Prostate gland (tissue), 2 donors: Measurements from ENCODE around the gene ADORA2A. TPM values are rescaled to one million over a fixed set of nuclear protein-coding genes. Genes with fewer than 3 reads are reported as not detected.

ENCODE experiments used
- DNase-seq: peaks from one replicate; pipeline ENCODE4 v3.0.0-alpha.2; 2019; ENCODE audit warnings: low spot score
- H3K27ac ChIP-seq, 2 donors: fragments of 200-600 bp; sonication (generic); 2 replicates each; pipeline ENCODE4 v1.5.1; 2017 to 2019
- H3K27me3 ChIP-seq: fragments of 200-600 bp; sonication (generic); replicated peaks from 2 replicates; pipeline ENCODE4 v1.5.1; 2019; ENCODE audit not compliant: insufficient read depth
- H3K36me3 ChIP-seq, 2 donors: fragments of 200-600 bp; sonication (generic); 1 replicate in 1 of 2; 2 replicates in 1 of 2; pipeline versions ENCODE4 v1.5.1 to v1.8.1; 2017 to 2019
- H3K4me1 ChIP-seq: fragments of 200-600 bp; sonication (generic); replicated peaks from 2 replicates; pipeline ENCODE4 v1.5.1; 2019
- H3K4me3 ChIP-seq, 2 donors: fragments of 200-600 bp; sonication (generic); 2 replicates each; pipeline ENCODE4 v1.5.1; 2017 to 2019
- H3K9me3 ChIP-seq: fragments of 200-600 bp; sonication (generic); 2 replicates; pipeline ENCODE4 v1.5.1; 2017
- CTCF ChIP-seq, 4 experiments: fragments of 200-600 bp in 2 of 4; fragments of 450-650 bp in 2 of 4; sonication (generic) in 2 of 4; IDR thresholded peaks; 1 replicate in 3 of 4; 2 replicates in 1 of 4; pipeline ENCODE4 v1.5.1; 2016 to 2019; ENCODE audit warnings: antibody characterized with exemption in 4 of 4, mild to moderate bottlenecking in 2 of 4, moderate library complexity in 2 of 4
- POLR2A ChIP-seq: fragments of 450-650 bp; IDR thresholded peaks from one replicate; pipeline ENCODE4 v1.6.1; 2016; ENCODE audit warnings: antibody characterized with exemption, mild to moderate bottlenecking
- POLR2AphosphoS5 ChIP-seq: sonication (generic); formaldehyde crosslinking; IDR thresholded peaks from one replicate; pipeline ENCODE4 v1.6.1; 2017; ENCODE audit warnings: antibody characterized with exemption
- WGBS: methylation state at CpG from one replicate; pipeline ENCODE4 v1.1.5; 2018; 5-methylcytosine and 5-hydroxymethylcytosine counted together
- intact Hi-C: fragments of 100-400 bp; cut with DNase I; formaldehyde crosslinking; loops from one replicate; pipeline ENCODE4 v1.14.2; 2022
- total RNA-seq, 2 donors: library from RNA; depleted of rRNA; stranded (reverse); fragments of >200 nt; gene quantifications; one replicate each; pipeline ENCODE4 v1.1.0, GENCODE V29; 2016

ADORA2A gene
- total RNA-seq = 1 to 10 TPM; 2.1 to 3.7 TPM

GRCh38 chr22:24427500-24428164 is at the start of gene ADORA2A:
TSS of gene ADORA2A (plus strand) at chr22:24427599. CDS start at chr22:24433405, 5,806 bp downstream.
- TF ChIP-seq CTCF (IDR thresholded peaks at IDR 0.05) (no peak), POLR2A (no peak), POLR2AphosphoS5 (no peak)
- no peak for DNase-seq
- Histone ChIP-seq H3K36me3 (no peaks in the 10 kb centered on the region), H3K27ac (no peak within 1 kb of the TSS), H3K9me3 (no peaks in the 10 kb centered on the region), H3K4me1 (peaks cover 4% of the 10 kb centered on the region), H3K4me3 (no peak within 1 kb of the TSS), H3K27me3 (no peaks in the 10 kb centered on the region)
- intact Hi-C loops = loop anchor here (5.0 kb wide), 1 partner anchor 95 kb away; no protein-coding TSS in a partner anchor
- 80% methylated on average over 15 of the region's 22 CpGs for WGBS

GRCh38 chr22:24379536-24379935 is 47.9 kb upstream of the ADORA2A start:
- Histone ChIP-seq H3K27ac (no peak overlapping the region), H3K4me3 (no peak overlapping the region), H3K9me3 (no peaks in the 10 kb centered on the region), H3K36me3 (no peaks in the 10 kb centered on the region), H3K27me3 (no peaks in the 10 kb centered on the region), H3K4me1 (no peaks in the 10 kb centered on the region)
- intact Hi-C loops = no loop called here
- no peak for TF ChIP-seq POLR2A
- TF ChIP-seq POLR2AphosphoS5 = no peak
- TF ChIP-seq CTCF (IDR thresholded peaks at IDR 0.05) = no peak
- WGBS = 62% methylated on average over 2 of the region's 2 CpGs
- DNase-seq = no peak

GRCh38 chr22:24380220-24380904 is 47.0 kb upstream of the ADORA2A start:
- 55% methylated on average over 7 of the region's 7 CpGs for WGBS
- no peaks in the 10 kb centered on the region for H3K36me3 ChIP-seq
- intact Hi-C loops = no loop called here
- H3K27me3 ChIP-seq = no peaks in the 10 kb centered on the region
- TF ChIP-seq POLR2AphosphoS5 (no peak), POLR2A (no peak), CTCF (IDR thresholded peaks at IDR 0.05) (no peak)
- no peak overlapping the region for H3K4me3 ChIP-seq
- DNase-seq = no peak
- no peaks in the 10 kb centered on the region for H3K4me1 ChIP-seq
- no peaks in the 10 kb centered on the region for H3K9me3 ChIP-seq
- H3K27ac ChIP-seq = no peak overlapping the region

- H3K36me3 ChIP-seq = no peaks in the 10 kb centered on the region
- WGBS = 81% methylated on average over 1 of the region's 1 CpG
These were observed 46.5 kb upstream of the ADORA2A start for GRCh38 chr22:24380905-24381230.

More at GRCh38 chr22:24380905-24381230, 46.5 kb upstream of the ADORA2A start:
- Histone ChIP-seq H3K27me3 (no peaks in the 10 kb centered on the region), H3K9me3 (no peaks in the 10 kb centered on the region), H3K4me1 (no peaks in the 10 kb centered on the region), H3K27ac (no peak overlapping the region), H3K4me3 (no peak overlapping the region)
- TF ChIP-seq POLR2A = no peak
- no peak for TF ChIP-seq CTCF (IDR thresholded peaks at IDR 0.05)
- no peak for TF ChIP-seq POLR2AphosphoS5
- no peak for DNase-seq
- intact Hi-C loops = no loop called here
